Nephron (organoid): ENCODE results near the gene HEBP1.

Source experiments
- H3K27ac Mint-ChIP-seq, 3 experiments: 2 replicates each; pipeline ENCODE4 v1.8.0; 2020; ENCODE audit warnings: mixed read lengths in 3 of 3, mild to moderate bottlenecking in 2 of 3, moderate library complexity in 1 of 3
- H3K27me3 Mint-ChIP-seq: 2 replicates; pipeline ENCODE4 v1.8.0; 2021; ENCODE audit warnings: low read depth, mild to moderate bottlenecking, moderate library complexity, mixed read lengths
- H3K36me3 Mint-ChIP-seq: 2 replicates; pipeline ENCODE4 v1.8.0; 2020; ENCODE audit warnings: low read depth, mixed read lengths
- H3K4me1 Mint-ChIP-seq: 2 replicates; pipeline ENCODE4 v1.8.0; 2020; ENCODE audit warnings: mixed read lengths
- H3K4me3 Mint-ChIP-seq, 3 experiments: 2 replicates each; pipeline ENCODE4 v1.8.0; 2020; ENCODE audit warnings: mild to moderate bottlenecking in 3 of 3, mixed read lengths in 3 of 3, moderate library complexity in 2 of 3
- H3K9me3 Mint-ChIP-seq: 2 replicates; pipeline ENCODE4 v1.8.0; 2020; ENCODE audit warnings: mixed read lengths
- TF ChIP-seq, protein P1 (sequence below), 3 experiments: fragments of 200-600 bp; sonication (generic); IDR thresholded peaks; one replicate each; pipeline ENCODE4 v1.5.0; 2021; ENCODE audit warnings: antibody characterized with exemption in 3 of 3; ENCODE audit not compliant: unreplicated experiment in 3 of 3

HEBP1 gene

DNA sequence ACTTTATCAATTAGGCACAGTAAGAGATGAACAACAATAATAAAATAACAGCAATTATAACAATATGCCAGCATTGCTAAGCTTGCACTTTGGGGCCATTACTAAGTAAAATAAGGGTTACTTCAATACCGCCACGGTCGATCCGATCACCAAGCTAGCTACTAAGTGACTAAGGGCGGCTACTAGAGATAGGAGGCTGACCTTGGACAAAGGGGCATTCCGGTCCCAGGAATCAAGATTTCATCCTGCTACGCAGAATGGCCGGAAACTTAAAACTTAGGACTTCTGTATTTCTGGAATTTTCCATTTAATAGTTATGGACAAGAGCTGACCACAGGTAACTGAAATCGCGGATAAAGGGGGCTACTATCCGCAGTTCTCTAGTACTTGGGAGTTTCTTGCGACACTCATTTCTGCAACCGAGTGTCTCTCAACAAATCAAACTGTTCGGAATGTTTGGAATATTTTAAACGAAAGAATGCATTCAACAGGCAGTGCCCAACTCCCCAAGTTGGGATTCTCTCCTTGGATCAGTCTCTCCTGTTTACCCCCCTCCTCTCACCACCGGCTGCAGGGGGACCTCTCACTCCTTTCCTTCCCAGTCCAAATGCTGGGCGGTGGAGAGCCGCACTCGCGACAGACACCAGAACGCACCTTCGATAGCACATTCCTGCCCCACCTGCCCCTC, 650 bp downstream of the HEBP1 start:
- H3K27me3 Mint-ChIP-seq, result peaks cover 4% of the 10 kb centered on the region
- no peaks in the 10 kb centered on the region for H3K9me3 Mint-ChIP-seq
- peaks cover 4% of the 10 kb centered on the region for H3K36me3 Mint-ChIP-seq
- peak overlapping the region; percentile 89 to 98 (median 94) for H3K4me3 Mint-ChIP-seq
- TF ChIP-seq, protein P1, sequence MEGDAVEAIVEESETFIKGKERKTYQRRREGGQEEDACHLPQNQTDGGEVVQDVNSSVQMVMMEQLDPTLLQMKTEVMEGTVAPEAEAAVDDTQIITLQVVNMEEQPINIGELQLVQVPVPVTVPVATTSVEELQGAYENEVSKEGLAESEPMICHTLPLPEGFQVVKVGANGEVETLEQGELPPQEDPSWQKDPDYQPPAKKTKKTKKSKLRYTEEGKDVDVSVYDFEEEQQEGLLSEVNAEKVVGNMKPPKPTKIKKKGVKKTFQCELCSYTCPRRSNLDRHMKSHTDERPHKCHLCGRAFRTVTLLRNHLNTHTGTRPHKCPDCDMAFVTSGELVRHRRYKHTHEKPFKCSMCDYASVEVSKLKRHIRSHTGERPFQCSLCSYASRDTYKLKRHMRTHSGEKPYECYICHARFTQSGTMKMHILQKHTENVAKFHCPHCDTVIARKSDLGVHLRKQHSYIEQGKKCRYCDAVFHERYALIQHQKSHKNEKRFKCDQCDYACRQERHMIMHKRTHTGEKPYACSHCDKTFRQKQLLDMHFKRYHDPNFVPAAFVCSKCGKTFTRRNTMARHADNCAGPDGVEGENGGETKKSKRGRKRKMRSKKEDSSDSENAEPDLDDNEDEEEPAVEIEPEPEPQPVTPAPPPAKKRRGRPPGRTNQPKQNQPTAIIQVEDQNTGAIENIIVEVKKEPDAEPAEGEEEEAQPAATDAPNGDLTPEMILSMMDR (IDR thresholded peaks at IDR 0.05; ENCODE audit: unreplicated experiment in 3 of 3), result no peak
- peaks cover 27% of the 10 kb centered on the region for H3K4me1 Mint-ChIP-seq
- H3K27ac Mint-ChIP-seq, result peak overlapping the region; percentile 71 to 94 (median 92)

DNA sequence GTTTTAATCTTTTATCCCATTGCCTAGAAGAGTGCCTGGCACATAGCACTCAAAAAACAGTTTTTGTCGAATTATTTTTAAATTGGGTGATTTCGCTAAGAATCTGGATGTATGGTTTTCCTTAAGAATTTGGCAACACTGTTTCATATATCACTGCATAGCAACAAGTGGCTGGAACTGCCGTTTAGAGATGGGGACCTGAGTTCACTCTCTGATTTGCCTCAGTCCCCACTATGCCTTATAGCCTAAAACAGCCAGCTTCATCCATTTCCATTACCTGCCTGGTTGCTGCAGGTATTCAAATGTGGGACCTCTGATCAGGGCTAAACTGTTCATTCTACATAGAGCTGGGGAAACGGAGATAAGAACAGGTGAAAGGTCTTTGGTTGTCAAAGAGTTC, 1.8 kb downstream of the HEBP1 start:
- Mint-ChIP-seq H3K27me3 (peaks cover 4% of the 10 kb centered on the region), H3K27ac (no peak overlapping the region), H3K9me3 (no peaks in the 10 kb centered on the region), H3K36me3 (peaks cover 4% of the 10 kb centered on the region), H3K4me1 (peaks cover 27% of the 10 kb centered on the region), H3K4me3 (peak overlapping the region; percentile 39 to 98 (median 94))
- TF ChIP-seq, protein P1 (IDR thresholded peaks at IDR 0.05; ENCODE audit: unreplicated experiment in 3 of 3), result no peak

DNA sequence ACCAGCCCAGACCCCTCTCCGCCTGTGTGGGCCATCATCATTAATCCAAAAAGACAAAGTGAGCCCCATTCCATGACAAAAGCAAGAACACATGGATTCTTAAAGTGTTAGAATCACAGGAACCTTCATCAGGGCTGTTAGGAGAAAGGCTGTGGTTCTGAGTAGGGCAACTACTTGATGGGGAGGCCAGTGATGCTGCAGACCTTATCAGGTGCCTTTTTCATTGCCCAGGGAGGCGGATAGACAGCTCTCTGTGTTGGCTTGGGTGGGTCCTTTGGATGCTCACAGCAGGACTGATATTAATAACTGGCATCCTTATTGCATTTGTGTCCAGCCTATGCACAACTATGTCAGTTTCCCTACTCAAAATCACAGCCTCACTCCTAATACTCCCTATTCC, 2.3 kb downstream of the HEBP1 start:
- TF ChIP-seq, protein P1 (IDR thresholded peaks at IDR 0.05; ENCODE audit: unreplicated experiment in 3 of 3), result no peak
- no peak overlapping the region for H3K27ac Mint-ChIP-seq
- H3K4me3 Mint-ChIP-seq, result peak overlapping the region; percentile 29 to 60 (median 33)
- peaks cover 4% of the 10 kb centered on the region for H3K27me3 Mint-ChIP-seq
- peaks cover 29% of the 10 kb centered on the region for H3K4me1 Mint-ChIP-seq
- peaks cover 3% of the 10 kb centered on the region for H3K36me3 Mint-ChIP-seq
- H3K9me3 Mint-ChIP-seq, result no peaks in the 10 kb centered on the region

DNA sequence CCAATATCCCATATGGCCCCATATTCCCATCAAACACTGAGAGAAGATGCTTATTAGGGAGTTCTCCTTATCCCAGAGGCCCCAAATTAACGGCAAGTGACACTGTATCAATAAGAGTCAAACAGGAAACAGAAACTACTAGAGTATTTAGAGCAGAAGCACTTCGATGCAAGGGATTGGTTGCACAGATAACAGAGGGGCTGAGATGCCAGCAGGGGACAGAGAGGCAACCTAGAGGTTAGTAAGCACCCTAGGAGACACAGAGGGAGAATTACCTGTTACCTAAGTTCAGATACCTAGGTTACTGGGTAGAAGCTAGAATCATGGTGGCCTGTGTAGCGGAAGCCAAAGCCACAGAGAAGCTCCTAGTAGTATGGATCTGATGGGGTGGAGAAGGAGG, 2.9 kb downstream of the HEBP1 start:
- TF ChIP-seq, protein P1 (IDR thresholded peaks at IDR 0.05; ENCODE audit: unreplicated experiment in 3 of 3), result no peak
- Mint-ChIP-seq H3K4me1 (peaks cover 32% of the 10 kb centered on the region), H3K9me3 (no peaks in the 10 kb centered on the region), H3K36me3 (no peaks in the 10 kb centered on the region), H3K4me3 (peak overlapping the region; percentile 38 to 55 (median 48)), H3K27me3 (peaks cover under 1% of the 10 kb centered on the region), H3K27ac (no peak overlapping the region)

DNA sequence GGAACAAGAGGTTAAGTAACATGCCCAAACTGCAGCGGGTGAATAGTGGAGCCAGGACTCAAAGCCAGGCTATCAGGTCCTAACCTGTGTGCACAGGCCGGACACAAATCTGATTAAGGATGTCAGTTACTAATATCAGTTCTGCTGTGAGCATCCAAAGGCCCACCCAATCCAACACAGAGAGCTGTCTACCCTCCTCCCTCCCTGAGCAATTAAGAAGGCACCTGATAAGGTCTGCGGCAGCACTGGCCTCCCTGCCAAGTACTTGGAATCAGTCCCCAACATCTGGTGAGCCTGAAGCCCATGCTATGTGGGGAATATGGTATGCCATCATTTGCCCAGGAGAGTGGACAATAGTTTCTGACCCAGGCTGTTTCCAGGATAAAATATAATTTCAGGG, 3.9 kb downstream of the HEBP1 start:
- TF ChIP-seq, protein P1 (IDR thresholded peaks at IDR 0.05; ENCODE audit: unreplicated experiment in 3 of 3), result no peak
- Mint-ChIP-seq H3K27ac (no peak overlapping the region), H3K9me3 (no peaks in the 10 kb centered on the region), H3K4me1 (peaks cover 35% of the 10 kb centered on the region), H3K4me3 (no peak overlapping the region), H3K27me3 (no peaks in the 10 kb centered on the region), H3K36me3 (no peaks in the 10 kb centered on the region)

DNA sequence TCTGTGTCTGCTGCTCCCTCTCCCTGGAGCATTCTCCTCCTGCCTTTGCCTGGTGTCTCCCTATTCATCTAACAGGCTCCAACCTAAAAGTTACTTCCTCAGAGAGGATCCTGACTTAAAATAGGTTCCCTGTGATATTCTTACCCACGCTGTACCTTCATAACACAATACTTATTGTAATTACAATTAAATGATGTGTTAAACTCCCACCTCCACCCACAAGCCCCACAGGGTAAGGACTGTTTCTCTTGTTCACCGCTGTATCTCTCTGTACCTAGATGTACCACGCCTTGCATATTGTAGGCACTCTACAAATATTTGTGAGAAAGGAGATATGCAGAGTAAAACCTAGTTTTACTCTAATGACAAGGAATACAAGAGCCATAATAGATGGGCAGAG, 5.0 kb downstream of the HEBP1 start:
- Mint-ChIP-seq H3K27me3 (no peaks in the 10 kb centered on the region), H3K9me3 (no peaks in the 10 kb centered on the region), H3K4me1 (peaks cover 36% of the 10 kb centered on the region), H3K27ac (no peak overlapping the region), H3K4me3 (no peak overlapping the region), H3K36me3 (no peaks in the 10 kb centered on the region)
- TF ChIP-seq, protein P1 (IDR thresholded peaks at IDR 0.05; ENCODE audit: unreplicated experiment in 3 of 3), result no peak
